Neural progenitor cell (in vitro differentiated cells): ENCODE data around the gene OTOP2. TPM values are rescaled to one million over a fixed set of nuclear protein-coding genes. Genes with fewer than 3 reads are reported as not detected.

Source experiments
- DNase-seq: peaks from one replicate; pipeline ENCODE4 v3.0.0-alpha.2; 2016; ENCODE audit warnings: low spot score
- H2AFZ ChIP-seq: fragments of 200-600 bp; sonication (generic); replicated peaks from 2 replicates; pipeline ENCODE4 v1.6.1; 2016; ENCODE audit warnings: antibody characterized with exemption
- H3F3A ChIP-seq: fragments of 200-600 bp; sonication (generic); 2 replicates; pipeline ENCODE4 v1.6.1; 2016; ENCODE audit warnings: antibody characterized with exemption, low read depth
- H3K27ac ChIP-seq: fragments of 200-600 bp; sonication (generic); 2 replicates; pipeline ENCODE4 v1.5.1; 2016; ENCODE audit warnings: mild to moderate bottlenecking
- H3K27me3 ChIP-seq: fragments of 200-600 bp; sonication (generic); 2 replicates; pipeline ENCODE4 v1.6.1; 2016; ENCODE audit warnings: mild to moderate bottlenecking, moderate library complexity
- H3K36me3 ChIP-seq: fragments of 200-600 bp; sonication (generic); 2 replicates; pipeline ENCODE4 v1.5.1; 2016
- H3K4me1 ChIP-seq: fragments of 200-600 bp; sonication (generic); 2 replicates; pipeline ENCODE4 v1.6.1; 2016; ENCODE audit warnings: mixed run types
- H3K4me2 ChIP-seq: fragments of 200-600 bp; sonication (generic); 2 replicates; pipeline ENCODE4 v1.6.1; 2016
- H3K4me3 ChIP-seq: fragments of 200-600 bp; sonication (generic); 2 replicates; pipeline ENCODE4 v1.5.1; 2016
- H3K79me2 ChIP-seq: fragments of 200-600 bp; sonication (generic); 2 replicates; pipeline ENCODE4 v1.6.1; 2016; ENCODE audit warnings: low read depth
- H3K9ac ChIP-seq: fragments of 200-600 bp; sonication (generic); 2 replicates; pipeline ENCODE4 v1.6.1; 2016
- H3K9me3 ChIP-seq: fragments of 200-600 bp; sonication (generic); 2 replicates; pipeline ENCODE4 v1.5.1; 2016; ENCODE audit warnings: low read depth
- H4K20me1 ChIP-seq: fragments of 200-600 bp; sonication (generic); 2 replicates; pipeline ENCODE4 v1.6.1; 2016; ENCODE audit warnings: low read depth
- H3K27ac Mint-ChIP-seq: 3 replicates; pipeline ENCODE4 v1.8.0; 2021; ENCODE audit warnings: mixed read lengths
- H3K27me3 Mint-ChIP-seq: 2 replicates; pipeline ENCODE4 v1.8.0; 2022; ENCODE audit warnings: low read depth, mild to moderate bottlenecking, inconsistent platforms, moderate library complexity, mixed read lengths; ENCODE audit not compliant: insufficient read depth
- H3K36me3 Mint-ChIP-seq: 3 replicates; pipeline ENCODE4 v1.8.0; 2021; ENCODE audit warnings: mixed read lengths
- H3K4me1 Mint-ChIP-seq: 3 replicates; pipeline ENCODE4 v1.8.0; 2021; ENCODE audit warnings: mixed read lengths
- H3K4me3 Mint-ChIP-seq: 3 replicates; pipeline ENCODE4 v1.8.0; 2021; ENCODE audit warnings: mild to moderate bottlenecking, moderate library complexity, mixed read lengths
- H3K9me3 Mint-ChIP-seq: 3 replicates; pipeline ENCODE4 v1.8.0; 2020; ENCODE audit warnings: mixed read lengths
- CTCF ChIP-seq: fragments of 200-600 bp; sonication (generic); IDR thresholded peaks from 2 replicates; pipeline ENCODE4 v1.5.1; 2017; ENCODE audit warnings: antibody characterized with exemption, mild to moderate bottlenecking
- EZH2 ChIP-seq: fragments of 200-600 bp; sonication (generic); IDR thresholded peaks from 2 replicates; pipeline ENCODE4 v1.6.1; 2017; ENCODE audit warnings: antibody characterized with exemption, mild to moderate bottlenecking, moderate library complexity
- EZH2phosphoT487 ChIP-seq: fragments of 200-600 bp; sonication (generic); IDR thresholded peaks from 2 replicates; pipeline ENCODE4 v1.6.1; 2017; ENCODE audit warnings: antibody characterized with exemption
- total RNA-seq: library from RNA; depleted of rRNA; stranded (reverse); fragments of >200 nt; gene quantifications from 2 replicates; pipeline ENCODE4 v1.2.3, GENCODE V29; 2015; ENCODE audit warnings: low replicate concordance

Gene OTOP2
- total RNA-seq, 1 donor from 2014 or later, result not detected

GRCh38 chr17:74961657-74962350 lies 37.7 kb downstream of the OTOP2 start:
- no peak overlapping the region for H3K27ac ChIP-seq
- H3K27me3 Mint-ChIP-seq, result peaks cover 23% of the 10 kb centered on the region
- H3K4me1 Mint-ChIP-seq, result peaks cover 6% of the 10 kb centered on the region
- H2AFZ ChIP-seq, result no peak overlapping the region
- peak; percentile 82 for TF ChIP-seq CTCF
- no peak for TF ChIP-seq EZH2phosphoT487
- no peaks in the 10 kb centered on the region for H3F3A ChIP-seq
- H3K4me1 ChIP-seq, result no peaks in the 10 kb centered on the region
- H3K4me2 ChIP-seq, result no peak overlapping the region
- no peak overlapping the region for H3K4me3 ChIP-seq
- H3K27ac Mint-ChIP-seq, result peak overlapping the region; percentile 57
- peaks cover 33% of the 10 kb centered on the region for H3K27me3 ChIP-seq
- no peaks in the 10 kb centered on the region for H3K9me3 ChIP-seq
- no peaks in the 10 kb centered on the region for H3K36me3 ChIP-seq
- H4K20me1 ChIP-seq, result no peaks in the 10 kb centered on the region
- no peaks in the 10 kb centered on the region for H3K9me3 Mint-ChIP-seq
- H3K9ac ChIP-seq, result no peak overlapping the region
- no peaks in the 10 kb centered on the region for H3K36me3 Mint-ChIP-seq
- DNase-seq, result peak; percentile 93
- no peaks in the 10 kb centered on the region for H3K79me2 ChIP-seq
- H3K4me3 Mint-ChIP-seq, result peak overlapping the region; percentile 18

DNA sequence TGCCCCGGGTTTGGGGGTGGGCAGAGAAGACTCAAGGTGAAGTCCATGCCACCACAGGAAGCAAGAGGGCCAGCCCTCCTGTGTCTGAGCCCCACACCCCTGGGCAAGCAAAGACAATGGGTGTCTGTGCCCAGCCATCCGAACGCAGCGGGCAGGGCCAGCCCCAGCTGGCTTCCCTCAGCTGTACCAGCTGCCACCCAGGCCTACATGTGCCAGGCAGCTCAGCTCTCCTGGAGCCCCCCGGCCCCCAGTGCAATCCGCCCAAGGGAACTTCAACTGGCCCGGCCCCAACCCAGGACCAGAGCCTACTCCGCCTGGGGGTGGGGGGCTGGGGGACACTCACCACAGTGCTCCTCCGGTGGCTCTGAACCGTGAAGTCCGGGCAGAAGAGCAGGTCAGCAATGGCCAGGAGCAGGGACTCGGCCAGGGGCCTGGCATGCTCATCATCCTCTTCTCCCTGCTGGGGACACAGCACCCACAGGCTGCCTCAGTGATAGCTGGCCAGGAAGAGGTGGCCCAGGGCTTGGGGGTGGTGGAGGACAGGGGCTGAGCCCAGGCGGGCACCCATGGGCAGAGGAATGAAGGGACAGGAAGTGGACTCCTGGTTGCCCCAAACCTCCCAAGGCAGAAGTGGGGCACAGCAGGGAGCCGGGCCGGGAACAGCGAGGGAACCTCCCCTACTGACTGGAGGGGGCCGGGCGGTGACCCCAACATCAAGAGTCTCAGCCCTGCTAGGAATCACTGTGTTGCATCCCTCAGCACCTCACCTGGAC lies 38.7 kb downstream of the OTOP2 start:
- peaks cover 6% of the 10 kb centered on the region for H3K4me1 Mint-ChIP-seq
- H4K20me1 ChIP-seq, result no peaks in the 10 kb centered on the region
- H3K4me3 ChIP-seq, result no peak overlapping the region
- H3K27ac Mint-ChIP-seq, result no peak overlapping the region
- no peak overlapping the region for H3K9ac ChIP-seq
- H3K4me2 ChIP-seq, result no peak overlapping the region
- TF ChIP-seq EZH2phosphoT487 (no peak), EZH2 (no peak), CTCF (no peak)
- no peaks in the 10 kb centered on the region for H3K36me3 Mint-ChIP-seq
- H3F3A ChIP-seq, result no peaks in the 10 kb centered on the region
- H2AFZ ChIP-seq, result no peak overlapping the region
- H3K36me3 ChIP-seq, result no peaks in the 10 kb centered on the region
- peaks cover 31% of the 10 kb centered on the region for H3K27me3 ChIP-seq
- H3K27me3 Mint-ChIP-seq, result peaks cover 23% of the 10 kb centered on the region
- no peaks in the 10 kb centered on the region for H3K9me3 Mint-ChIP-seq
- no peak overlapping the region for H3K27ac ChIP-seq
- no peak overlapping the region for H3K4me3 Mint-ChIP-seq
- no peaks in the 10 kb centered on the region for H3K9me3 ChIP-seq
- DNase-seq, result no peak
- H3K4me1 ChIP-seq, result no peaks in the 10 kb centered on the region
- no peaks in the 10 kb centered on the region for H3K79me2 ChIP-seq

DNA sequence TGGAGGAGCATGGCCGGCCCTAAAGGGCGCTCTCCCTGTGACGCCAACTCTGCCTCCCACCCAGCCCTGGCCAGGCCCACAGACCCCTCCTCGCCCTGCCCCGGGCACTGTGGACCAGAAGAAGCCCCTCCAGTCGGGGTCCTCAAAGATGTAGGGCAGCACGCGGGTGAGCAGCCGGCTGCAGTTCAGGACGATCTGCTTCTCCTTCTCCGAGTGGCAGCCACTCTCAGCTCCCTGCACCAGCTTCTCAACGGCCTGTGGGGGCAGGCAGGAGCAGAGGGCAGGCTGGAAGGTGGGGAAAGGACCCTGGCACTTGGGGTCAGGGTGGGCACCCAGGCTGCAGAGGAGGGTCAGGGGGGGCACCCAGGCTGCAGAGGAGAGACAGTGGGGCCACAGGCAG lies 39.6 kb downstream of the OTOP2 start:
- no peak for TF ChIP-seq EZH2
- peak; percentile 34 for TF ChIP-seq CTCF
- no peaks in the 10 kb centered on the region for H3K79me2 ChIP-seq
- H3F3A ChIP-seq, result no peaks in the 10 kb centered on the region
- no peak overlapping the region for H3K4me3 Mint-ChIP-seq
- H3K36me3 Mint-ChIP-seq, result no peaks in the 10 kb centered on the region
- DNase-seq, result peak; percentile 35
- H3K27me3 ChIP-seq, result peaks cover 23% of the 10 kb centered on the region
- no peaks in the 10 kb centered on the region for H3K9me3 Mint-ChIP-seq
- H3K4me1 Mint-ChIP-seq, result peaks cover 6% of the 10 kb centered on the region
- no peak overlapping the region for H2AFZ ChIP-seq
- H3K27ac Mint-ChIP-seq, result no peak overlapping the region
- no peaks in the 10 kb centered on the region for H3K36me3 ChIP-seq
- no peaks in the 10 kb centered on the region for H3K9me3 ChIP-seq
- H3K9ac ChIP-seq, result no peak overlapping the region
- H3K27ac ChIP-seq, result no peak overlapping the region
- no peak overlapping the region for H3K4me2 ChIP-seq
- H4K20me1 ChIP-seq, result no peaks in the 10 kb centered on the region
- no peaks in the 10 kb centered on the region for H3K4me1 ChIP-seq
- no peak overlapping the region for H3K4me3 ChIP-seq
- H3K27me3 Mint-ChIP-seq, result peaks cover 23% of the 10 kb centered on the region
